ENCODE results near the gene MED12L. TPM values are rescaled to one million over a fixed set of nuclear protein-coding genes. Genes with fewer than 3 reads are reported as not detected.
A peak's percentile ranks its signal among the peaks of the same experiment; 100 is the strongest.
"Not testable (repeated sequence)": the region's sequence is repeated elsewhere in the genome, so short reads cannot be mapped to it uniquely, and the experiment has no call there.

Gene MED12L, protein sequence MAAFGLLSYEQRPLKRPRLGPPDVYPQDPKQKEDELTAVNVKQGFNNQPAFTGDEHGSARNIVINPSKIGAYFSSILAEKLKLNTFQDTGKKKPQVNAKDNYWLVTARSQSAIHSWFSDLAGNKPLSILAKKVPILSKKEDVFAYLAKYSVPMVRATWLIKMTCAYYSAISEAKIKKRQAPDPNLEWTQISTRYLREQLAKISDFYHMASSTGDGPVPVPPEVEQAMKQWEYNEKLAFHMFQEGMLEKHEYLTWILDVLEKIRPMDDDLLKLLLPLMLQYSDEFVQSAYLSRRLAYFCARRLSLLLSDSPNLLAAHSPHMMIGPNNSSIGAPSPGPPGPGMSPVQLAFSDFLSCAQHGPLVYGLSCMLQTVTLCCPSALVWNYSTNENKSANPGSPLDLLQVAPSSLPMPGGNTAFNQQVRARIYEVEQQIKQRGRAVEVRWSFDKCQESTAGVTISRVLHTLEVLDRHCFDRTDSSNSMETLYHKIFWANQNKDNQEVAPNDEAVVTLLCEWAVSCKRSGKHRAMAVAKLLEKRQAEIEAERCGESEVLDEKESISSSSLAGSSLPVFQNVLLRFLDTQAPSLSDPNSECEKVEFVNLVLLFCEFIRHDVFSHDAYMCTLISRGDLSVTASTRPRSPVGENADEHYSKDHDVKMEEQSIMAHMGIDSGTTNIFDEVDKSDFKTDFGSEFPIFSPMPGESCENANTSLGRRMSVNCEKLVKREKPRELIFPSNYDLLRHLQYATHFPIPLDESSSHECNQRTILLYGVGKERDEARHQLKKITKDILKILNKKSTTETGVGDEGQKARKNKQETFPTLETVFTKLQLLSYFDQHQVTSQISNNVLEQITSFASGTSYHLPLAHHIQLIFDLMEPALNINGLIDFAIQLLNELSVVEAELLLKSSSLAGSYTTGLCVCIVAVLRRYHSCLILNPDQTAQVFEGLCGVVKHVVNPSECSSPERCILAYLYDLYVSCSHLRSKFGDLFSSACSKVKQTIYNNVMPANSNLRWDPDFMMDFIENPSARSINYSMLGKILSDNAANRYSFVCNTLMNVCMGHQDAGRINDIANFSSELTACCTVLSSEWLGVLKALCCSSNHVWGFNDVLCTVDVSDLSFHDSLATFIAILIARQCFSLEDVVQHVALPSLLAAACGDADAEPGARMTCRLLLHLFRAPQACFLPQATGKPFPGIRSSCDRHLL (N-terminal part only)
- polyA plus RNA-seq (ENCODE audit: insufficient read length in 4 of 4) = 1 to 10 TPM in 3 of 4 donors, under 1 TPM in 1; 0.50 to 2.7 (median 2.2) TPM

DNA sequence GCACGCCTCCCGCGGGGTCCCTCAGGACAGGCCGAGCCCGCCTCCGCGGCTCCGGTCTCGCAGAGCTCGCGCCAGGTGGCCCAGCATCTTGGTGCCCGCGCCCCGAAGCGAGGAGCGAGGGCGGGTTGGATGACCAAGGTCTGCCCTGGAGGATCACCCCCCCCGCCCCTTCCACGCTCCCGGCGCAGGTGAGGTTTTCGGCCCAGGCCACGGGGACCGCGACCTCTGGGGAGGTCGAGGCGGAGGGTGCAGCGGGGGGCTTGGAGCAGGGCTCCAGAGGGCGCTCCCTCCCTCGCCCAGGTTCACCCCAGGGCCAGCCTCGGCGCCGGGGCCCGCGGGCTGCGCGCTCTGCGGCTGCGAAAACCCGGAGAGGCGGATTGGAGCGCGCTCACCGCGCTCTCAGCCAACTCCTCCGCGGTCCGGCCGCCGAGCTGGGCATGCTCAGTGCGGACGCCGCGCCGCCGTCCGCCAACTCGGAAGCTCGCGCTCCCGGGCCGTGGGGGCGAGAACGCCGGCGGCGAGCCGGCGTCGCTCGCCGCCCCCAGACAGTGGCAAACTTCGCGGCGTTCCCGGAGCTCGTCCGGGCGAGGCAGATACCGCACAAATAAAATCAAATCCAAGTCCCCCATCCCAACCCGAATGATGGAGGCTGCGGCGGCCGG lies at the start of gene MED12L:
MED12L (plus strand) TSS at position 438 of the 662 bp plus-strand sequence. CDS start 1,263 bp downstream, outside the sequence.
- peak in 3 of 4 donors; percentile 59 to 66 (median 65) for DNase-seq (ENCODE audit: low read depth in 4 of 4, low spot score in 3 of 4)

- DNase-seq (ENCODE audit: low read depth in 4 of 4, low spot score in 3 of 4) = peak in 1 of 4 donors; percentile 2
Observed at GRCh38 chr3:151037746-151038477, 47.6 kb upstream of the MED12L start.

DNA sequence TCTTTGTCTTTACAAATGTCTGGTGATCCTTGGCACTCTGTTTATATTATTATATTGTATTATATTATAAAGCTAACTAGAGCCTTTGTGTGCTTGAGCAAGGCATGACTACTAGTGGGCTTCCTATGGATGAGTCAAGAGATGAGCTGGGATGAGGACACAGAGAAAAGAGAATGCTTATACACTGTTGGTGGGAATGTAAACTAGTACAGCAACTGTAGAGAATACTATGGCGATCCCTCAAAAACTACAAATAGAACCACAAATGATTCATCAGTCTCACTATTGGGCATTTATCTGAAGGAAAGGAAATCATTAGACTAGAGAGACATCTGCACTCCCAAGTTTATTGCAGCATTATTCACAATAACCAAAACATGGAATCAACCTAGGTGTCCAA lies 40.8 kb upstream of the MED12L start:
- DNase-seq (ENCODE audit: low read depth in 4 of 4, low spot score in 3 of 4) = no peak

DNA sequence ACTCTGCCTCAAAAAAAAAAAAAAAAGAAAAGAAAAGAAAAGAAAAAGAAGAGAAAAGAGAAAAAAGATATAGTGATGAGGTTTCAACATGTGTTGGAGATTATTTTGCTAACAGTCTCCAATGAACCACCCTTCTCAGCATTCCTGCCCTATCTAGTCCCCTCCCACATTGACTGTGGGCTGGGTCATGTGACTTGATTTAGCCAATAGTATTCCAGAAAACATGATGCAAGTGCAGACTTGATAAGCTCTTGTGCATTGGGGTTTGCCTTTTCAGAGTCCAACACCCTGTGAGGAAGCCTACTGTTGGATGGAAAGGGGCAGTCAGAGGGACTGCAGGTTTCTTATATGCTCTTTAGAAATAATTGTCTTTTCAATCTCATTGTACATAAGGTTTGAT lies 37.8 kb upstream of the MED12L start:
- no peak for DNase-seq (ENCODE audit: low read depth in 4 of 4, low spot score in 3 of 4)

DNA sequence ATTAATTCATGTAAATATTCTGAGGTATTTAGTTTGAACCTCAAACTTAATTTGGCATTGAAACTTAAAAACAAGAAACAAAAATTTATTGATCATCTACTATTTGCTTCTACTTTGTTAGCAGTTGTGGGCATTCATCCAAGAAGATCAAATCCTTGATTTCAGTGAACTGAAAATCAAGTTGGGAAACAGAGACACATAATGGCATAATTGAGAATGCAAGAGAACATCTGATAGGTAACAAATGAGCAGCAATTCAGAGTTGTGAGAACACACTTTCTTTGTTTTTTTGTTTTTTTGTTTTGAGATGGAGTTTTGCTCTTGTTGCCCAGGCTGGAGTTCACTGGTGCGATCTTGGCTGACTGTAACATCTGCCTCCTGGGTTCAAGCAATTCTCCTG lies 33.9 kb upstream of the MED12L start:
- DNase-seq (ENCODE audit: low read depth in 4 of 4, low spot score in 3 of 4) = no peak

DNA sequence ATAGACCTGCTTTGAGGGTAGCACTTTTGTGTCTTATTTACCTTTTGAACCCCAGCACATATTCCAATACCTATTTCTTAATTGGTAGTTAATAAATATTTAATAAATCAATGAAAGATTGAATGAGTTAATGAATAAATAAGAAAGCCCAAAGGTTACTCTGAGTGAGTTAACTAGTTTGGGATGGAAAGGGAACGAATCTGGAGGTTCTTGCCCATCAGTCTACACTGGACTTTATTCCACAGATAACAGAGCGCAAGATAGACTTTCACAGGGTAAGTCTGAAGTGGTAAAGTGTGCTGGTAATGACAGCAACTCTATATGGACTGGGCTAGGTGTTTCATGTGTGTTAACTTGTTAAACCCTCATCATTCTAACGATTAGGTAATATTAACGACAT lies 33.1 kb upstream of the MED12L start:
- DNase-seq (ENCODE audit: low read depth in 4 of 4, low spot score in 3 of 4) = no peak

- DNase-seq (ENCODE audit: low read depth in 4 of 4, low spot score in 3 of 4) = no peak
Observed at GRCh38 chr3:151052756-151053155, 32.7 kb upstream of the MED12L start.

GRCh38 chr3:151058740-151059139 lies 26.7 kb upstream of the MED12L start:
- no peak for DNase-seq (ENCODE audit: low read depth in 4 of 4, low spot score in 3 of 4)

DNA sequence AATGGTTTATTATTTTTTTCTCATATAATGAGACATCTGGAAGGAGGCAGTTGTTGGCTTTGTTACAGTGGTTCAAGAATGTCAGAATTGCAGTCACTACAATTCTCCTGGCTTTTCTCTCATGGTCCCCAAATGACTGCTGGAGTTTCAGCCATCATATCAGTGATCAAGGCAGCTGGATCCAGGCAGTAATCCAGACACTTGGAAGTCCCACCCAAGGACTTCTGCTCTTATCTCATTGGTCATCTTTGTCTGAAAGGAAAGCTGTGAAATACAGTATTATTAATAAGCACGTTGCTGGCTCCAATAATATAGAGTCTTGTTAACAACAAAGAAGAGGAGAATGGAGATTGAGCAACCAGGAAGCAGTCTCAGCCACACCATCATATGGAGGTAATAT lies 22.9 kb upstream of the MED12L start:
- no peak for DNase-seq (ENCODE audit: low read depth in 4 of 4, low spot score in 3 of 4)

- DNase-seq (ENCODE audit: low read depth in 4 of 4, low spot score in 3 of 4) = no peak
Observed at GRCh38 chr3:151067158-151067557, 18.3 kb upstream of the MED12L start.

GRCh38 chr3:151072842-151073241 lies 12.6 kb upstream of the MED12L start:
- DNase-seq (ENCODE audit: low read depth in 4 of 4, low spot score in 3 of 4) = not testable (repeated sequence)

GRCh38 chr3:151074256-151074655 lies 11.2 kb upstream of the MED12L start:
- no peak for DNase-seq (ENCODE audit: low read depth in 4 of 4, low spot score in 3 of 4)

DNA sequence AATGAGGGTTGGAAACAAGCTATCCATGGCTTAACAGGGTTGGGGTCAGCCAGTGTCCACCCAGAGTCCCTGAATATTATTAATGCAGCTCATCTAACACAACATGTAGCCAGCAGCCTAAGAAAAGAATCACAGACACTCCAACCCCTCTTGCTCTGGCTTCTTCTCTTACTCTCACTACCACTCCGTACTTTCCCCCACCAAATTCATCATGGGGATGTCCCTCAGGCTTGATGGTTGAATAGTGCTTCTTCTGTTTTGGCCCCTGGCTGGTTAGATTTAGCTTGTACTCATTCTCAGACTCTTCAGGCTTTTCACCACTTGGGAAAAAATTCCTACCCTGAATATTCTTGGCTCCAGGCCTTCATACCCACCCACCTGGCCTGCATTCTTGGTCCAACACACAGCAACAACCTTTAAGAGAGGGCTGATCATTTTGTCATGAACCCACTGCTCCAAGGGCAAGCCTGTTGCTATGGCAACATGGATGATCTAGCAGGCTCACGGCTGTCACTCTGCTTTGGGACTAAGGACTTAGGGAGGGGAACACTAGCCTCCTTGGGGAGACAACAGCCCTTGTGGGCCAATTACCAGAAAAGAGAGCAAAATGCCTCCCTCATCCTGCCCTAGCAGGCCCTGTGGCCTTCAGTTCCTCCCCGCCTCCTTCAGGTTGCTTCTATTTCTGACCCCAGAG lies 9.4 kb upstream of the MED12L start:
- DNase-seq (ENCODE audit: low read depth in 4 of 4, low spot score in 3 of 4) = no peak

GRCh38 chr3:151076626-151077025 lies 8.8 kb upstream of the MED12L start:
- no peak for DNase-seq (ENCODE audit: low read depth in 4 of 4, low spot score in 3 of 4)

DNA sequence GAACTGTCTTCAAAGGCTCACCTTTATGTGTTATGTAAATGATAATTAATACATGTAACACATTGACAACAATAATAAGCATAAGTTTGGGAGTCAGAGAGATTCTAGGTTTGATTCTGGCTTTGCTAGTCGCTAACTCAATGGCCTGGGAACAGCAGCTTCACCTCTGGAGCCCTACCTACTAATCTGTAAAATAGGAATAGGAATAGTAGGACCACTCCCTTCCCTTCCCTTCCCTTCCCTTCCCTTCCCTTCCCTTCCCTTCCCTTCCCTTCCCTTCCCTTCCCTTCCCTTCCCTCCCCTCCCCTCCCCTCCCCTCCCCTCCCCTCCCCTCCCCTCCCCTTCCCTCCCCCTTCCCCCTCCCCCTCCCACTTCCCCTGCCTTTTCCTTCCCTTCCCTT lies 4.4 kb upstream of the MED12L start:
- not testable (repeated sequence) for DNase-seq (ENCODE audit: low read depth in 4 of 4, low spot score in 3 of 4)

- no peak for DNase-seq (ENCODE audit: low read depth in 4 of 4, low spot score in 3 of 4)
Observed at GRCh38 chr3:151082880-151083838, 2.3 kb upstream of the MED12L start.

DNA sequence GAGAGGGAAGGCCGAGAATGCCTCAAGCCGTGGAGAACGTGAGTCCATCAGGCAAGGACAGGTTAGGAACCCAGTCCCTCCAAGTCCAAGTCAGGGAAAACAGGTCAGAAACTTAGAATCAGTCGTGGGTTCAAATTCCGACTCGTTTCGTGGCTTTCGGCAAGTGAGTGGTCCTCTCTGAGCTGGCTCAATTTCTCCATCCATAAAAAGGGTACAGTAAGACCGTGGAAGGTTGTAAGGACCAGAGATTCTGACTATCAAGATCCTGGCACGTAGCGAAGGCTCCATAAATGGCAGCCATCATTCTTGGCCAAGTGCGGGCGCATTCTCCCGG lies 604 bp upstream of the MED12L start:
- DNase-seq (ENCODE audit: low read depth in 4 of 4, low spot score in 3 of 4) = no peak

DNA sequence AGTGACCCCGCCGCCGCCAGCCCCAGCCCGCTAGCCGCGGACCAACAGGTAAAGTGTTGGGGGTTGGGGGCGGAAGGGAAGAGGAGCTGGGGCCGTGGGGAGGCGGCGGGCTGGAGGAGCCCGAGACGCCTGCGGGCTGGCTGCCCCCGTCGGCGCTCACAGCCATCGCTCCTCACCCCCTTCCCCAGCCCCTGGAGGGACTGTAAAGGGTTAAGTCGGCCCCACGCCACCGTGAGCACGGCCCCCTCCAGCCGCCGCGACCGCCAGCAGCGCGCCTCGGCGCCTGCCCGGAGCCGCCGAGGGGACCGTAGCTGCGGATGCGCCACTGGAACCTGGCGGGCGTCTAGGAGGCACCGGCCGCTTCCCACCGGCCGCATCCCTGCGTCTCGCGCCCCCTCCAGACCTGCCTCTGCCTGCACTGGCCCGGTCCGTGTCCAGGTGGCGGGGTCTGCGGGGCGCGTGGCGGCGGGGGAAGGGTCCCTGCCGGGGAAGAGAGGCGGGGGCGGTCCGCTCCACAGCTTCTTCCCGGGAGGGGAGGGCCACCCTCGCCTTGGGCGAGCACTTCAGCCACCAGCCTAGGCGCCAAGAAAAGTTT lies 522 bp downstream of the MED12L start:
- DNase-seq (ENCODE audit: low read depth in 4 of 4, low spot score in 3 of 4) = no peak

Data from left renal pelvis (tissue), 4 donors.